ENCODE measurements around the gene PURB.
A peak's percentile ranks its signal among the peaks of the same experiment; 100 is the strongest.

The PURB gene

GRCh38 chr7:44930921-44931320 lies 45.6 kb upstream of the PURB start:
- no peak overlapping the region for H2AFZ ChIP-seq (ENCODE audit: low read length)
- H3K9me2 ChIP-seq (replicated peaks; ENCODE audit: low read depth, low read length), result no peaks in the 10 kb centered on the region
- no peaks in the 10 kb centered on the region for H3K36me3 ChIP-seq (ENCODE audit: insufficient read depth, low read length)
- H3K4me1 ChIP-seq (ENCODE audit: insufficient read depth, low read length, poor library complexity, severe bottlenecking), result peaks cover 7% of the 10 kb centered on the region
- TF ChIP-seq EZH2phosphoT487 (IDR thresholded peaks at IDR 0.05; ENCODE audit: borderline replicate concordance), result no peak
- TF ChIP-seq CTCF (conservative IDR thresholded peaks at IDR 0.05; ENCODE audit: low read length), result no peak
- H3K9me3 ChIP-seq (ENCODE audit: insufficient read depth, low read depth, low read length), result no peaks in the 10 kb centered on the region
- H3F3A ChIP-seq (ENCODE audit: low read depth), result no peaks in the 10 kb centered on the region
- H4K20me1 ChIP-seq (ENCODE audit: insufficient read depth, low read length, poor library complexity, severe bottlenecking), result no peaks in the 10 kb centered on the region
- no peaks in the 10 kb centered on the region for H3K79me2 ChIP-seq (ENCODE audit: insufficient read depth, low read length)
- no peak overlapping the region for H3K9ac ChIP-seq (ENCODE audit: low read depth, low read length, poor library complexity, severe bottlenecking)
- no peak overlapping the region for H3K4me2 ChIP-seq (ENCODE audit: low read depth, low read length, poor library complexity, severe bottlenecking)
- no peak overlapping the region for H3K4me3 ChIP-seq (ENCODE audit: low read length, poor library complexity, severe bottlenecking)
- no peaks in the 10 kb centered on the region for H3K27me3 ChIP-seq (ENCODE audit: insufficient read depth, low read length, poor library complexity, severe bottlenecking)

GRCh38 chr7:44922351-44922694 lies 37.0 kb upstream of the PURB start:
- Histone ChIP-seq H3K27me3 (ENCODE audit: insufficient read depth, low read length, poor library complexity, severe bottlenecking) (no peaks in the 10 kb centered on the region), H3K4me1 (ENCODE audit: insufficient read depth, low read length, poor library complexity, severe bottlenecking) (no peaks in the 10 kb centered on the region), H3K4me3 (ENCODE audit: low read length, poor library complexity, severe bottlenecking) (no peak overlapping the region), H3K4me2 (ENCODE audit: low read depth, low read length, poor library complexity, severe bottlenecking) (no peak overlapping the region), H2AFZ (ENCODE audit: low read length) (no peak overlapping the region; the same call in 1 of the 2 replicates), H3K79me2 (ENCODE audit: insufficient read depth, low read length) (no peaks in the 10 kb centered on the region), H3K9ac (ENCODE audit: low read depth, low read length, poor library complexity, severe bottlenecking) (no peak overlapping the region), H3F3A (ENCODE audit: low read depth) (no peaks in the 10 kb centered on the region), H3K9me3 (ENCODE audit: insufficient read depth, low read depth, low read length) (no peaks in the 10 kb centered on the region), H4K20me1 (ENCODE audit: insufficient read depth, low read length, poor library complexity, severe bottlenecking) (no peaks in the 10 kb centered on the region), H3K9me2 (replicated peaks; ENCODE audit: low read depth, low read length) (no peaks in the 10 kb centered on the region), H3K36me3 (ENCODE audit: insufficient read depth, low read length) (no peaks in the 10 kb centered on the region)
- no peak for TF ChIP-seq CTCF (conservative IDR thresholded peaks at IDR 0.05; ENCODE audit: low read length)
- no peak for TF ChIP-seq EZH2phosphoT487 (IDR thresholded peaks at IDR 0.05; ENCODE audit: borderline replicate concordance)

GRCh38 chr7:44921607-44922350 lies 36.4 kb upstream of the PURB start:
- no peaks in the 10 kb centered on the region for H4K20me1 ChIP-seq (ENCODE audit: insufficient read depth, low read length, poor library complexity, severe bottlenecking)
- no peaks in the 10 kb centered on the region for H3K9me3 ChIP-seq (ENCODE audit: insufficient read depth, low read depth, low read length)
- TF ChIP-seq EZH2phosphoT487 (IDR thresholded peaks at IDR 0.05; ENCODE audit: borderline replicate concordance) (no peak), CTCF (conservative IDR thresholded peaks at IDR 0.05; ENCODE audit: low read length) (peak; percentile 92)
- H3K4me1 ChIP-seq (ENCODE audit: insufficient read depth, low read length, poor library complexity, severe bottlenecking), result no peaks in the 10 kb centered on the region
- no peaks in the 10 kb centered on the region for H3K36me3 ChIP-seq (ENCODE audit: insufficient read depth, low read length)
- no peaks in the 10 kb centered on the region for H3K9me2 ChIP-seq (replicated peaks; ENCODE audit: low read depth, low read length)
- no peak overlapping the region for H3K4me3 ChIP-seq (ENCODE audit: low read length, poor library complexity, severe bottlenecking)
- no peak overlapping the region for H3K9ac ChIP-seq (ENCODE audit: low read depth, low read length, poor library complexity, severe bottlenecking)
- H2AFZ ChIP-seq (ENCODE audit: low read length), result peak overlapping the region; percentile 77
- H3K4me2 ChIP-seq (ENCODE audit: low read depth, low read length, poor library complexity, severe bottlenecking), result no peak overlapping the region
- H3F3A ChIP-seq (ENCODE audit: low read depth), result no peaks in the 10 kb centered on the region
- H3K27me3 ChIP-seq (ENCODE audit: insufficient read depth, low read length, poor library complexity, severe bottlenecking), result no peaks in the 10 kb centered on the region
- H3K79me2 ChIP-seq (ENCODE audit: insufficient read depth, low read length), result no peaks in the 10 kb centered on the region
